Measurements from ENCODE around the gene KLHDC3. TPM values are rescaled to one million over a fixed set of nuclear protein-coding genes. Genes with fewer than 3 reads are reported as not detected.

The KLHDC3 gene
- total and polyA plus RNA-seq, 9 of the 15 experiments (the other 6 are each of a cell fraction or from before 2014, with no cell fraction given) = 4.5 to 171 (median 107) TPM

DNA sequence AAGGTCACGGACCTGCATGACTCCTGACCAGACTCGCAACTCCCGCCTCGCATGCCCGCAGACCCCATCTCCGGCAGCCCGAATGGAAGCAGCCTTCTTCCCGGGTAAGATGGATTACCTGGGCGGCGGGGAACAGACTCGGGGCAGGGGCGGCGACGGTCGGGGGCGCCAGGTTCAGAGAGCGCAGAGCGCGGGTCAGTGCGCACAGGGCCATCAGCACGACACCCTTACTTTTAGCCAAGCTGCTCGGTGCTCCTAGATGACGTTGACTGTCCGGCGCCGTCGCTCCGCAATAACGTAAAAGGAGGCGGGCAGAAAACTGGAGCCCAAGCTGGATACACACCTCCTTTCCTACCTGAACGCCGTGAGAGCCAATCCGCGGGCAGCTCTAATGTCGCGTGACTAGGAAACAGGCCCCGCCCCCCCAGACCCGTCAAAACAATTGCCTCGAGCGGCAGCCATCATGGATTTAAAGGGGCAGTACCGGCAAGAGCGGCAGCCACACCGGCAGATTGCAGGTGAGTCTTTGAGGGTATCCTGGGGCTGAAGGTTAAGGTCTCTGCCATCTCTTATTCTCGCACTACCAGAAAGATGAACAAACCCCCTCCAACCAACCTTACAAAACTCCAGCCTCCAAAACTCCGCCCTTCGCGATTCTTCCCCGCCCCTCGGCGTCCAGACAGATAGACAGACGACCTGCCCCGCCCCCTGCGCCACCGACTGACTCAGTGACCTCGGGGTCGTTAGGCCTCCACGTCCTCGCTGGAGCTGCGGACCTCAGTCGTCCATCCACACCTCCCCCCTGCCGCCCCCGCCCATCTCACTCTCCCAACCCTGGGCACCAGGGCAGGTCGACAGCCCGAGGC lies 45.4 kb downstream of the KLHDC3 start, which contains the start of the genes KLC4 and MRPL2 (continued):
- TF ChIP-seq, protein P1, sequence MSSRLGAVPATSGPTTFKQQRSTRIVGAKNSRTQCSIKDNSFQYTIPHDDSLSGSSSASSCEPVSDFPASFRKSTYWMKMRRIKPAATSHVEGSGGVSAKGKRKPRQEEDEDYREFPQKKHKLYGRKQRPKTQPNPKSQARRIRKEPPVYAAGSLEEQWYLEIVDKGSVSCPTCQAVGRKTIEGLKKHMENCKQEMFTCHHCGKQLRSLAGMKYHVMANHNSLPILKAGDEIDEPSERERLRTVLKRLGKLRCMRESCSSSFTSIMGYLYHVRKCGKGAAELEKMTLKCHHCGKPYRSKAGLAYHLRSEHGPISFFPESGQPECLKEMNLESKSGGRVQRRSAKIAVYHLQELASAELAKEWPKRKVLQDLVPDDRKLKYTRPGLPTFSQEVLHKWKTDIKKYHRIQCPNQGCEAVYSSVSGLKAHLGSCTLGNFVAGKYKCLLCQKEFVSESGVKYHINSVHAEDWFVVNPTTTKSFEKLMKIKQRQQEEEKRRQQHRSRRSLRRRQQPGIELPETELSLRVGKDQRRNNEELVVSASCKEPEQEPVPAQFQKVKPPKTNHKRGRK (tag; IDR thresholded peaks at IDR 0.05) = no peak
- TF ChIP-seq, protein P2, sequence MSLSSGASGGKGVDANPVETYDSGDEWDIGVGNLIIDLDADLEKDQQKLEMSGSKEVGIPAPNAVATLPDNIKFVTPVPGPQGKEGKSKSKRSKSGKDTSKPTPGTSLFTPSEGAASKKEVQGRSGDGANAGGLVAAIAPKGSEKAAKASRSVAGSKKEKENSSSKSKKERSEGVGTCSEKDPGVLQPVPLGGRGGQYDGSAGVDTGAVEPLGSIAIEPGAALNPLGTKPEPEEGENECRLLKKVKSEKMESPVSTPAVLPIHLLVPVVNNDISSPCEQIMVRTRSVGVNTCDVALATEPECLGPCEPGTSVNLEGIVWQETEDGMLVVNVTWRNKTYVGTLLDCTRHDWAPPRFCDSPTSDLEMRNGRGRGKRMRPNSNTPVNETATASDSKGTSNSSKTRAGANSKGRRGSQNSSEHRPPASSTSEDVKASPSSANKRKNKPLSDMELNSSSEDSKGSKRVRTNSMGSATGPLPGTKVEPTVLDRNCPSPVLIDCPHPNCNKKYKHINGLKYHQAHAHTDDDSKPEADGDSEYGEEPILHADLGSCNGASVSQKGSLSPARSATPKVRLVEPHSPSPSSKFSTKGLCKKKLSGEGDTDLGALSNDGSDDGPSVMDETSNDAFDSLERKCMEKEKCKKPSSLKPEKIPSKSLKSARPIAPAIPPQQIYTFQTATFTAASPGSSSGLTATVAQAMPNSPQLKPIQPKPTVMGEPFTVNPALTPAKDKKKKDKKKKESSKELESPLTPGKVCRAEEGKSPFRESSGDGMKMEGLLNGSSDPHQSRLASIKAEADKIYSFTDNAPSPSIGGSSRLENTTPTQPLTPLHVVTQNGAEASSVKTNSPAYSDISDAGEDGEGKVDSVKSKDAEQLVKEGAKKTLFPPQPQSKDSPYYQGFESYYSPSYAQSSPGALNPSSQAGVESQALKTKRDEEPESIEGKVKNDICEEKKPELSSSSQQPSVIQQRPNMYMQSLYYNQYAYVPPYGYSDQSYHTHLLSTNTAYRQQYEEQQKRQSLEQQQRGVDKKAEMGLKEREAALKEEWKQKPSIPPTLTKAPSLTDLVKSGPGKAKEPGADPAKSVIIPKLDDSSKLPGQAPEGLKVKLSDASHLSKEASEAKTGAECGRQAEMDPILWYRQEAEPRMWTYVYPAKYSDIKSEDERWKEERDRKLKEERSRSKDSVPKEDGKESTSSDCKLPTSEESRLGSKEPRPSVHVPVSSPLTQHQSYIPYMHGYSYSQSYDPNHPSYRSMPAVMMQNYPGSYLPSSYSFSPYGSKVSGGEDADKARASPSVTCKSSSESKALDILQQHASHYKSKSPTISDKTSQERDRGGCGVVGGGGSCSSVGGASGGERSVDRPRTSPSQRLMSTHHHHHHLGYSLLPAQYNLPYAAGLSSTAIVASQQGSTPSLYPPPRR (CRISPR knock-in tag; IDR thresholded peaks at IDR 0.05; ENCODE audit: borderline replicate concordance) = no peak
- TF ChIP-seq PHB (CRISPR knock-in tag; IDR thresholded peaks at IDR 0.05) = no peak
- TF ChIP-seq ZBED1 (IDR thresholded peaks at IDR 0.05) = peak; percentile 25; the same call in 1 of the 2 replicates
- no peak for TF ChIP-seq ZNF146 (CRISPR knock-in tag; IDR thresholded peaks at IDR 0.05; ENCODE audit: unreplicated experiment)
- no peak for TF ChIP-seq FIP1L1 (IDR thresholded peaks at IDR 0.05; ENCODE audit: low read depth, low read length, poor library complexity, severe bottlenecking)
- no peak for TF ChIP-seq ARID2 (IDR thresholded peaks at IDR 0.05)
- TF ChIP-seq NFXL1 (CRISPR knock-in tag; IDR thresholded peaks at IDR 0.05) = no peak
- TF ChIP-seq, protein P3, sequence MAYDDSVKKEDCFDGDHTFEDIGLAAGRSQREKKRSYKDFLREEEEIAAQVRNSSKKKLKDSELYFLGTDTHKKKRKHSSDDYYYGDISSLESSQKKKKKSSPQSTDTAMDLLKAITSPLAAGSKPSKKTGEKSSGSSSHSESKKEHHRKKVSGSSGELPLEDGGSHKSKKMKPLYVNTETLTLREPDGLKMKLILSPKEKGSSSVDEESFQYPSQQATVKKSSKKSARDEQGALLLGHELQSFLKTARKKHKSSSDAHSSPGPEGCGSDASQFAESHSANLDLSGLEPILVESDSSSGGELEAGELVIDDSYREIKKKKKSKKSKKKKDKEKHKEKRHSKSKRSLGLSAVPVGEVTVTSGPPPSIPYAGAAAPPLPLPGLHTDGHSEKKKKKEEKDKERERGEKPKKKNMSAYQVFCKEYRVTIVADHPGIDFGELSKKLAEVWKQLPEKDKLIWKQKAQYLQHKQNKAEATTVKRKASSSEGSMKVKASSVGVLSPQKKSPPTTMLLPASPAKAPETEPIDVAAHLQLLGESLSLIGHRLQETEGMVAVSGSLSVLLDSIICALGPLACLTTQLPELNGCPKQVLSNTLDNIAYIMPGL (CRISPR knock-in tag; IDR thresholded peaks at IDR 0.05) = peak; percentile 81
- TF ChIP-seq ZMIZ1 (IDR thresholded peaks at IDR 0.05; ENCODE audit: low read depth in 2 of 2, low read length in 2 of 2) = 0 out of 4 replicates have a peak, but pooled peaks of 1 of the 2 experiments have one; percentile 25
- no peak for TF ChIP-seq SRSF1 (IDR thresholded peaks at IDR 0.05; ENCODE audit: low read depth, low read length)
- peak; percentile 46 for TF ChIP-seq SMARCE1 (IDR thresholded peaks at IDR 0.05)
- no peak for TF ChIP-seq MTF1 (CRISPR knock-in tag; IDR thresholded peaks at IDR 0.05; ENCODE audit: borderline replicate concordance)
- no peak; the same call in 1 of the 2 replicates for TF ChIP-seq TCF7 (IDR thresholded peaks at IDR 0.05; ENCODE audit: borderline replicate concordance)
- peak; percentile 67 for TF ChIP-seq DPF2 (IDR thresholded peaks at IDR 0.05)
- peak; percentile 93 for TF ChIP-seq NBN (IDR thresholded peaks at IDR 0.05; ENCODE audit: low read depth)
